Middle frontal gyrus (tissue), 1 donor: ENCODE data around the gene NF1.
"Not testable (repeated sequence)": the region's sequence is repeated elsewhere in the genome, so short reads cannot be mapped to it uniquely, and the experiment has no call there.

Experiments used
- DNase-seq: peaks from one replicate; pipeline ENCODE4 v3.0.0-alpha.2; 2015; ENCODE audit warnings: low spot score; ENCODE audit errors: extremely low spot score

NF1 gene

DNA sequence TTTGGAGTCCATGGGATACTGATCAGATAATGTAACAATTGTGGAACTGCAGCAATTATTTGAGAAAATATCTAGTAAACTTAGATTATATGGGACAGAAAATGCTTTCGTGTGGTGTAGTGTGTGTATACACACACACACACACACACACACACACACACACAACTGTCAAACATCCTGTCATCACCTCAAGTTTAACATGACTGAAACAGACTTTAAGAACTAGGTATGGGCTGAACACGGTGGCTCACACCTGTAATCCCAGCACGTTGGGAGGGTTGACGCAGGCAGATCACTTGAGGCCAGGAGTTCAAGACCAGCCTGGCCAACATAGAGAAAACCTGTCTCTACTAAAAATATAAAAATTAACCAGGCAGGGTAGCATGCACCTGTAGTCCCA, 227.2 kb downstream of the NF1 start:
- no peak for DNase-seq

DNA sequence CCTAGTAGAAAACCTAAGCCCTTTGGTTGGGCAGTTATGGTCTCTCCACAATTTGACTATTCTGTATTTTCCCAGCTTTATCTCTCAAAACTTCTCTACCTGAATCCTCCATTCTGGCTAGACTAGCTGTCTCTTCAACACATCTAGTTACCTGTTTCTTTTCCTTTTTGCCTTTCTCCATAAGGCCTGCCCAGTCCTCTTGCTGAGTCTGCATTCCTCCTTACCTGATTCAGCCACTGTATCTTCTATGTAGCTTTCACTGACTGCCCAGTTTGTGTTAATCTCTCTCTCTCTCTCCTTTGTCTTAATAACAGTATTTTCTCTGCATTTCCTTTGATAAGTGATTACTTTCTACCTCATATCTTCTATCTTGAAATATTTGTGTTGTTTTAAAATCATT, 228.8 kb downstream of the NF1 start:
- no peak for DNase-seq

DNA sequence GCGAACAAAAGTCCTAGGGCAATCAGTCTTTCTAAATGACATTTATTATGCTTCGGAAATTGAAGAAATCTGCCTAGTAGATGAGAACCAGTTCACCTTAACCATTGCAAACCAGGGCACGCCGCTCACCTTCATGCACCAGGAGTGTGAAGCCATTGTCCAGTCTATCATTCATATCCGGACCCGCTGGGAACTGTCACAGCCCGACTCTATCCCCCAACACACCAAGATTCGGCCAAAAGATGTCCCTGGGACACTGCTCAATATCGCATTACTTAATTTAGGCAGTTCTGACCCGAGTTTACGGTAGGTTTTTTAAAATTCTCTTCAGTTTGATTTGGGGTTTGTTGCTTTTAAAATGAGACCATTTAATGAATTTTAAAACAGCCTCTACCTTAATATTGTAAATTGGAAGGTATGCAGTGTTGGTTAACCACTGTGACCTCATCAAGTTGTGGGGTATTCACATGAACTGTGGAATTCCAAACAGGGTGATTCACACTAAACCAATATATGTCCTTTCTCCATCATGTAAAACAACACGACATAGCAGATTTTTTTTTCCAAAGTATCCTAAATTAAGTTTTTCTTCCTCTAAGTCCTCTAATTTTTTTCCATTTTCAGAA, 232.9 kb downstream of the NF1 start:
- no peak for DNase-seq

DNA sequence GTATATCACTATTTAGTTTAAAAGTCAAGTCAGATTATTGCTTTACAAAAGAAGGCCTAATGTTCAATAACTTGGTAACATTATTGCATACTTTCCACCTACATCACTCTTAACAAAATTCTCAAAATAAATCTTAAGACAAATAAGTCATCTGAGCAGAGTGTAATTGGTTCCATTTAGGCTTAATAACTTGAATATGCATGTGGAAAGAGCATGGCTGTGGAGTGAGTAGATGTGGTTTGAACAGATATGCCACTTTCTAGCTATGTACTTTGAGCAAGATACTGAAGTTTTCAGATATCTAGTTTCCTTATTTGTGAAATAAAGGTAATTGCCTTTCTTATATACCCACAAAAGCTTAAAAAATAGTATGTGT, 233.4 kb downstream of the NF1 start:
- DNase-seq, result no peak

DNA sequence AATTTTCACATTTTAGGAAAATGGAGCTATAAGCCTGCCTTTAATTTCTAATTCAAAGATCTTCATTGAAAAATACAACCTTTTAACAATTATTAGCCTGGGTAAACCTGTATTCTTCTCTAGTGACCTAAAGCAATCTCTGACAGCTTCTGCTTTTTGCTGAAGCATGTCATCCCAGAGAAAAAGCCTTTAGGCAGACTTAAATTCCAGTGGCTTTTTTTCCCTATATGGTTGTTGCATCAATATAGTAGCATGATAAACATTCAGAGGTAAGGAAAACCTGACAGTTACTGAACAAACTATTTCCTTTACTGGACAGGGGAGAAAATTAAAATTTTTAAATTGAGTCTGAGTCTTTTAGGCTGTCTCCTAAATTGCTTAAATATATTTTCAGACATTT, 234.4 kb downstream of the NF1 start:
- DNase-seq, result no peak

DNA sequence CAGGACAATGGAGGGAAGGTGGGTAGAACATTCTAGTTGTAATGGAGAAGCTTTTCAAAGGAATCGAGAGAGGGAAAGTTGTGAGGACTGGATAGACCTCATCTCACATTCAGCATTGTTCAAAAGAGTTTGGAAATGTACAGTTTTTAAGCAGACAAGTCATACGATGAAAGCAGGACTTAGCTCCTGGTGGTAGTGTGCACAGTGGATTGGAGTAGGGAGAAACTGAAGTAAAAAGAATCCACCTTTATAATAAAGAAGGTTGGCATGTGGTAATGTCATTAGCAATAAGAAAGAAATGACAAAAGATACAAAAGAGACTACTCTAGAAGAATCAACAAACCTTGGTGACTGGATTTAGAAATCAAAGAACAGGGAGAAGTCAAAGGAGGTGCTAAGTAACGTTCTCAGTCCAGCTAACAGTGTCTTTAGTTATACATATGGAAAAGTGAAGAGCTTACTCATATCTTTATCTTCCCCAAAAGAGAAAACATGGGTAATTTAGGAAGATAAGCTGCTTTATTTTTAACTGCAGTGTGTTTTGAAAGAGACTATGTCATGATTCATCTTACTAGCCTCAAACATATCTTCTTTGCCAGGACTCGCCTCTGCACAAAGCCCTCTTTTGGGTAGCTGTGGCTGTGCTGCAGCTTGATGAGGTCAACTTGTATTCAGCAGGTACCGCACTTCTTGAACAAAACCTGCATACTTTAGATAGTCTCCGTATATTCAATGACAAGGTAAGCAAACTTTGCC, 245.3 kb downstream of the NF1 start:
- peak; percentile 42 for DNase-seq

DNA sequence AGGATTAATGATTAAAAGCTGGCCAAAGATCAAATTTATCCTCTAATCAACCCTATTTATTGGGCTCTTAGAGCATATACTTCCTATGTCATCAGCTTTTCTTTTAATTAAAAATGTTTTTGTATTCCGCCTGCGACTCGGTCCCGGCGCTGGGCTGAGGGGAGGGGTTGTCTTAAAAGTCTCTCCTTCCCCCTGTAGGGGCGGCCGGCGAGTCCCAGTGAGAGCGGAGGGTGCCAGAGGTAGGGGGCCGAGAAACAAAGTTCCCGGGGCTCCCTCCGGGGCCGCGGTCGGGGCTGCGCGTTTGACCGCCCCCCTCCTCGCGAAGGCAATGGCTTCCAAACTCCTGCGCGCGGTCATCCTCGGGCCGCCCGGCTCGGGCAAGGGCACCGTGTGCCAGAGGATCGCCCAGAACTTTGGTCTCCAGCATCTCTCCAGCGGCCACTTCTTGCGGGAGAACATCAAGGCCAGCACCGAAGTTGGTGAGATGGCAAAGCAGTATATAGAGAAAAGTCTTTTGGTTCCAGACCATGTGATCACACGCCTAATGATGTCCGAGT, 250.5 kb downstream of the NF1 start:
- DNase-seq, result not testable (repeated sequence)

DNA sequence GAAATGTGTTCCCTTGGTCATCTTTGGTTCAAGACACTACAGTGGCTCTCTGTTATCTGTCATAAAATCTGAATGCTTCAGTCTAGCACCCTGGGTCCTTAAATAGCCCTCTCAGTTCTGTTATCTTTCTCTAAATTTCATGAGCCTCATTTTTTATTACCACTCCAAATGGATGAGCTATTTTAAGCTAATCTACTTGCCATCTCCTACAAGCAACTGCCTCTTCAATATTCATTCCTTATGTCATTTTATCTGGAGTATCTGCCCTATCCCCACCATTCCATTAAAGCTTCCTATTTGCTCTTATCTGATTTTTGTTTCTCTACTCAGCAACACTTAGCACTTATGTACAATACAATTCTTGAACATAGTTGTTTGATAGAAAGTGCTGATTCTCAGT, 254.7 kb downstream of the NF1 start:
- DNase-seq, result no peak

DNA sequence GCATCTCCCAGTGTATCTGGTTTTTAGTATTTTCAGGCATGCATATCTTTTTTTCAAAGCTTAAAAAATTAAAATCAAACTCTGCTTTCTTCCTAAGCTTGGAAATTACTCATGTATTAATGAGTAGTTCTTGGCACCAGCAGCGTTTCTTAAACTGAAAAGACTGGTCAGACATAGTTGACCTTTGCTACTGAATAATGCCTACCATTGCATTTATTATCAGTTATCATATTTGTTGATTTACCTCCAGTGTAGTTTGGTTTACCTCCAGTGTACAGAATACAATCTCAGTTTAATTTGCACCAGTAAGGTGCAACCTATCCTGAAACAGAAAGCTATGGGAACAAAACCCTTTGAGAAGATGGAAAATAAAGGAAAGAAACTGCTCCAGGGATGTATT, 261.2 kb downstream of the NF1 start:
- DNase-seq, result no peak

DNA sequence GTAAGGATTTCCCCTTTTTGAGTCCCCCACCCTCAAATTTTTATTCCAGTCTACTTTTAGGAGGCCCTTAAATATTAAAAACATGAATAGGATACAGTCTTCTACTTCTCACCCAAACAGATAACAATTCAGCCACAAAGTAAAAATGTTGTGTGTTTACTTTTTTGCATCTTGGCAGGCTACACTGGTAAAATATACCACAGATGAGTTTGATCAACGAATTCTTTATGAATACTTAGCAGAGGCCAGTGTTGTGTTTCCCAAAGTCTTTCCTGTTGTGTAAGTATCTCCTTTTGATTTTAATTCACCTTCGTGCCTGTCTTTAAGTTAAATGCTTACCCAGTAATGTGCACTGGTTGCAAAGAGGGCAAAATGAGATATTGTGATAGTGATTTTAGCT, 262.3 kb downstream of the NF1 start:
- DNase-seq, result no peak

DNA sequence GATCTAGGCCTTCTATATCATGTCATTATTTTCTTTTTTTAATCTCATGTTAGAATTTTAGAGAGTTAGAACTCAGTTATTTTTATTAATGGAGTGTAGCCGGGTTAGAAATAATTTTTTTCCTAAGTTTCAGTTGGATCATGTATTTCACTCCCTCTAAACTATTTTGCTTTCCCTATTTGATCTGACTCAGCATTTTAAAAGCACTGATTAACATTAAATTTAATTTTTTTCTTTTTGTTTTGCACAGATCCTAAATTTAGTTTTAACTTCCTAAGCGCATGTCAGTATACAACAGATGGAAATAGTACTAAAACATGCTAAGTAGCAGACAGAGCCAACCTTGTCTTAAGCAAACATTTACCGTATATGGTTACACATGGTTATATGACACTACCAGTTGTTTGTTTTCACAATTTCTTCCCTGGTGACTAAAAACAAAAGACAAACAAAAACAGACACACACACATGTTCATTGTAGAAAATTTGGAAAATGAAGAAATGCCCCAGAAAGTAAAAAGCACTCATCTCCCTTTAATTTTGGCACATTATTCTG, 263.1 kb downstream of the NF1 start:
- DNase-seq, result no peak

DNA sequence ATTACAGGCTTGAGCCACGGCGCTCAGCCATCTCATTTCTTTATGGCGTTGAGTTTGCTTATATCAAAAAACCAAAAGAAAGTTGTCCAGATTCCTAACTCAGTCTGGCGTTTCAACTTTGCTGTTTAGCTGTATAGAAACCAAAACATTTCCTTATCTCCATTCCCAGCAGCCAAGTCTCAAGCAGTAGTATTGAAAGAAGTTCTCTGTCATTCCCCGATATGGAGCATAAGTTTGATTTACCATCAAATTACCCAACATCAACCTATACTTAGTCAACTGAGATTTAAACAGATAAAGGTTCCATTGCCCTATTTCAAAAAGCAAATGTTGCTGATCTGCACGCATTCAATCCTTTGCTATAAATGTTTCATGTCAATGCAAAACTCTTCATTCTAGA, 269.2 kb downstream of the NF1 start:
- DNase-seq, result no peak

DNA sequence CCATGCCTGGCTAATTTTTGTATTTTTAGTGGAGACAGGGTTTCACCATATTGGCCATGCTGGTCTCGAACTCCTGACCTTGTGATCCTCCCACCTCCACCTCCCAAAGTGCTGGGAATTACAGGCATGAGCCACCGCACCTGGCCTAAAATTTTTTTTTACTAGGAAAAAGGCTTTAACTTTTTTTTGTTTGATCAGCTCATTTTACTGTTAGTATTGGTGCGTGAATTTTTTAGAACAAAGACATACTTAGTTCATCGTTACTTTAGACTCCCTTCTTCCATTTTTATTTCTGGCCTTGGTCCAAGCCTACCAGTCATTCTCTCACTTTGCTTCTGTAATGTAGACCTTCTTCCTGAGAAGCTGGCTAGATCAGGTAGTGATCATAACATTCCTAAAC, 271.3 kb downstream of the NF1 start:
- DNase-seq, result no peak

DNA sequence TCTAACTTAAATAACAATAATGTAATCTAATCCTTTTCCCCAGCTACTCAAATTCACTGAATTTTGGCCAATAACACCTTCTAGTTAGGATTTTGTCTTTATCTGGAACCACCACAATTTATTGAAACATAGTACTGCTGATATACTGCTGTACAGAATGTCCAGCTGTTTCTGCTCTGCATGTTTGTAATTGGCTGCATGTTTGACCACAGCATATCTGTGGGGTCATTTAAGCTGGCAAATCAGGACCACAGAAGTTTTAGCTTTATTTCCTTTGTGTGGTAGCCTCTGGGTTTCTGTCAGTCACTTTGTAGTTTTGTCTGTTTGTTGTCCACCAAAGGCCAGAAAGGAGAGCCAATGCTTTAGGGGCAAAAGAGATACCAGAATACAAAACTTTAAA, 274.5 kb downstream of the NF1 start:
- DNase-seq, result no peak

DNA sequence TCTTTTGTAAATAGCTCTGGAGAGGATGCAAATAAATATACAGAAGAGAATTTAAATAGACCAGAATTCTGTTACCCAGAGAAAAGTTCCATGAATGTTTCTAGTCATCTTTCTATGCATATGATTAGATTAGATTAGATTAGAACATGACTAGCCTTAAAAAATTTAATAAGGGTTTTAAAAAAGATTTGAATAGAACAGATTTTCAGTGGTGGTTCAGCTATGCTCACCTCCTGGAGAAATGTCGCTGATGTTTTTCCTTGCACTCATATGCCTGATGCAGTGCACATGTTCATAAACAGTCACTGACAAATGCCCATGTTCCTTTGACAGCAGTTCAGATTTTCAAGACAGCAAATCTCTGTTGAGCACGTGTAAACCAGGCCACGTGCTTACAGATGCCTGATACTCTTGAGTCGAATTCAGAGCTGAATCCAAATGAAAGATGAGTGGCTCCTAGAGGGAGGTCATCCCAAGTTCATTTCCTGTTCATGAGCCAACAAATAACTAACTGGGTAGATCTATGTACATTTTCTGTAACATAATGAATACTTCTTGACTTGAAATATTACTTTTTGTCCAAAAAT, 276.8 kb downstream of the NF1 start:
- DNase-seq, result no peak

DNA sequence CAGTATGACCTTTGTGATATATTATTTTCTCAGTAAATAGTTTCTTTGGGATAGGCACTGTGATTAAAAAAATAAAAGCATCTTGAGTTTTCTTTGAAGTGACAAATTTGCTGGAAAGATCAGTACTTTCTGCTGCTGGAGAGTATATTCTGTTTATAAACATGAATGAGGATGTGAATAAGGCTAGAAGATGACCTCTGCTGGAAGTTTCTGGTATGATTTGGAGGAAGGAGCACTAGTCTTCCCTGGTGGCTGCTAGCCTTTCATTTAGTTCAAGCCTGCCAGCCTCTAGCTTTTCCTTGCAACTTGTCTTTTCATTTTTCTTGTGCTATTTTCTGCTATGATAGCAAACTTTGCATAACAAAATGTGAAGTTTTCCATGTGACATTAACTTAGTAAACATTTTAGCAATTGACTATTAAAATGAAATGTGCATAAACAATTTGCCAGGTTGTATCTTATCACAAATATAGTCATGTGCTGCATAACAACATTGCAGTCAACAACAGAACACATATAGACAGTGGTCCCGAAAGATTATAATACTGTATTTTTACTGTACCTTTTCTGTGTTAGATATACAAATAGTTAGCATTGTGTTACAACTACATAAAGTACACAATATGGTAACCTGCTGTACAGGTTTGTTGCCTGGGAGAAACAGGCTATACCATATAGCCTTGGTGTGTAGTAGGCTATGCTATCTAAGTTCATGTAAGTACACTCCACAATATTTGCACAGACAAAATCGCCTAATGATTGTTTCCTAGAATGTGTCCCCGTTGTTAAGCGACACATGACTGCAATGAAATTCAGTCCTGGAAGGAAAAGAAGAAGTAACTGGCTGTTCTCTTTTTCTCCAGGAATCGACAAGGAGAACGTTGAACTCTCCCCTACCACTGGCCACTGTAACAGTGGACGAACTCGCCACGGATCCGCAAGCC, 278.6 kb downstream of the NF1 start:
- DNase-seq, result peak; percentile 48

DNA sequence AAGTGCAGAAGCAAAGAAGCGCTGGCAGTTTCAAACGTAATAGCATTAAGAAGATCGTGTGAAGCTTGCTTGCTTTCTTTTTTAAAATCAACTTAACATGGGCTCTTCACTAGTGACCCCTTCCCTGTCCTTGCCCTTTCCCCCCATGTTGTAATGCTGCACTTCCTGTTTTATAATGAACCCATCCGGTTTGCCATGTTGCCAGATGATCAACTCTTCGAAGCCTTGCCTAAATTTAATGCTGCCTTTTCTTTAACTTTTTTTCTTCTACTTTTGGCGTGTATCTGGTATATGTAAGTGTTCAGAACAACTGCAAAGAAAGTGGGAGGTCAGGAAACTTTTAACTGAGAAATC, 279.3 kb downstream of the NF1 start:
- DNase-seq, result no peak

DNA sequence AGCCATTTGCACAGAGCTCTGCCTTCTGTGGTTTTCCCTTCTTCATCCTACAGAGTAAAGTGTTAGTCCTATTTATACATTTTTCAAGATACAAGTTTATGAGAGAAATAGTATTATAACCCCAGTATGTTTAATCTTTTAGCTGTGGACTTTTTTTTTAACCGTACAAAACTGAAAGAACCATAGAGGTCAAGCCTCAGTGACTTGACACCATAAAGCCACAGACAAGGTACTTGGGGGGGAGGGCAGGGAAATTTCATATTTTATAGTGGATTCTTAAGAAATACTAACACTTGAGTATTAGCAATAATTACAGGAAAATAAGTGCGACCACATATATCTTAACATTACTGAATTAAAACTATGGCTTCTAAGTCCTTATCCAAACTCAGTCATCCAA, 279.7 kb downstream of the NF1 start:
- DNase-seq, result no peak

DNA sequence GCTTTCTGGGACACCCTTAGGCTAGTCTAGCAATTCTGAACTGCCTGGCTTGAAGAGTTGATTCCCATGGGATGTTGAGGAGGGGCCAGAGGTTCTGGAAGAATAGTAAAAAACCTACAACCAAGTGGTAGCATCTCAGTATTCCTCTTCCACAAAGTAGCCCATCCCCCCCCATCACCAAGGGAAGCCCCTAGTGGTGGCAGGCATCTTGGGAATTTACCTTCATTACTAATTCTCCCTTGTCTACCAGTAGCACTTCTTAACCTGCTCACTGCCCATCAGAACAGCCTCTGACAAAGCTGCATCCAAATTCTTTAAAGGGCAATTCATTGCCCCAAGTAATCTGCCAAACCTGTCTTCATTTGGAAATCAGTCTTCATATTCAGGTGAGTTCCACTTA, 283.9 kb downstream of the NF1 start:
- no peak for DNase-seq

DNA sequence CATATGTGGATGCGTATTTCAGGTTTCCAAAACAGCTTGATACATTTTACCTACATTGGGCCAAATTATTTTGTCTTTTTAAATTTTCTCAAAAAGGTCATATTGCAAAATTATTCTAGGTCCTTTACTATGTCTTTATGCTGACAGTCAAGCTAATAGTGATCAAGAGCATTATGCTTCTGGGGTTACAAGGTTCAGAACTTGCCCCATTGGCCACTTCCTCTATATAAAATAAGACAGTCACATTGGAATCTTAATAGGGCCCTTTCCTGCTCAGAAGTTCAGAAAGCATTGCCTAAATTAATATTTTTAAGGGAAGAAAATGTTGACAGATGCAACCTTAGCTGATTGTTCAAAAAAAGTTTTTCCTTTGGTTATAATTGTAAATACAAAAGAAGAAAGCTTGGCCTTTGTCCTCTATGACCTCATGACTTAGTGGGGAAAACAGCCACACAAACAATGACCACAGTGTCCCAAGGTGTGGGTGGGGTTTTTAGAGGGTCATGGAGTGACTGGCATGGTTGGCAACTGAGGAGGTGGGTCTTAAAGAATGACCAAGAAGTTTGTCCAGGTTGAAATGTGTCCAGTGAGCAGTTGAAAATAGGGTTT, 284.9 kb downstream of the NF1 start:
- no peak for DNase-seq

DNA sequence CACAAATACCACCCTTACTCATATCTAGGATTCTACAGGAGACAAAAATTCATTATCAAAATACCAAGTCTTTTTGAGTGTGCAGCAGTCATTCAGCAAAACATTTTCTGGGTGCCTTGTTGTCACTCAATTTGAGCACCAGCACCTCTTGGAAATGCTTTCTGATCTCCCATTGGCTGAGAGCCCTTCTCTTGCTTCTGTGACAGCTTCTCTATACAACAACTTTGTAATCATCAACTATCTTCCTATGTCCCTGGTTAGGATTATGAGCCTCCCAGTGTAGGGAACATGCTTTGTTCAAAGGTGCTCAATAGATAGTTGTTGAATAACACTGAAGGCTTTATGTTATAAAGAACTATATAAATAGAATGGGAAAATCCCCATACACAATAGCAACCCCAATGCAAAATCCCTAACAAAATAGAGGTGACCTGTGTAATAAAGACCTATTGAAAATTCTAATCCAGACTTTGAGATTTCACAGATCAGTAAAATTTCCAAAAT, 286.4 kb downstream of the NF1 start:
- DNase-seq, result no peak
